Osteocyte (in vitro differentiated cells): ENCODE data around the gene ZBTB3. TPM values are rescaled to one million over a fixed set of nuclear protein-coding genes. Genes with fewer than 3 reads are reported as not detected.
A peak's percentile ranks its signal among the peaks of the same experiment; 100 is the strongest.

Experiments
- DNase-seq: peaks from one replicate; pipeline ENCODE4 v3.0.0; 2021; ENCODE audit warnings: mixed read lengths; ENCODE audit not compliant: unreplicated experiment; ENCODE audit errors: extremely low spot score
- H3K27ac Mint-ChIP-seq: one replicate; pipeline ENCODE4 v1.8.0; 2021; ENCODE audit warnings: mild to moderate bottlenecking, mixed read lengths; ENCODE audit not compliant: unreplicated experiment
- H3K27me3 Mint-ChIP-seq: one replicate; pipeline ENCODE4 v1.8.0; 2021; ENCODE audit warnings: mixed read lengths; ENCODE audit not compliant: unreplicated experiment
- H3K36me3 Mint-ChIP-seq: one replicate; pipeline ENCODE4 v1.8.0; 2021; ENCODE audit warnings: mixed read lengths; ENCODE audit not compliant: unreplicated experiment
- H3K4me1 Mint-ChIP-seq: one replicate; pipeline ENCODE4 v1.8.0; 2021; ENCODE audit warnings: mixed read lengths; ENCODE audit not compliant: unreplicated experiment
- H3K4me3 Mint-ChIP-seq: one replicate; pipeline ENCODE4 v1.8.0; 2021; ENCODE audit warnings: mild to moderate bottlenecking, moderate library complexity, mixed read lengths; ENCODE audit not compliant: unreplicated experiment
- H3K9me3 Mint-ChIP-seq: one replicate; pipeline ENCODE4 v1.8.0; 2021; ENCODE audit warnings: mixed read lengths; ENCODE audit not compliant: unreplicated experiment
- CTCF ChIP-seq: fragments of 200-600 bp; sonication (generic); IDR thresholded peaks from 2 replicates; pipeline ENCODE4 v1.5.0; 2021; ENCODE audit warnings: antibody characterized with exemption, mild to moderate bottlenecking, moderate library complexity
- total RNA-seq: library from RNA; stranded (reverse); gene quantifications from 2 replicates; pipeline ENCODE4 v1.2.1, GENCODE V29; 2021

ZBTB3 gene
- total RNA-seq, 1 donor from 2014 or later, result 11.2 TPM

- Mint-ChIP-seq H3K4me3 (peak overlapping the region; percentile 78), H3K27ac (peak overlapping the region; percentile 82), H3K9me3 (no peaks in the 10 kb centered on the region), H3K4me1 (peaks cover 42% of the 10 kb centered on the region), H3K36me3 (peaks cover 8% of the 10 kb centered on the region), H3K27me3 (no peaks in the 10 kb centered on the region)
- peak; percentile 95 for DNase-seq
- peak; percentile 92 for TF ChIP-seq CTCF
These were observed 32.5 kb upstream of the ZBTB3 start for GRCh38 chr11:62786318-62787004.

- no peak for DNase-seq
- peaks cover 19% of the 10 kb centered on the region for H3K36me3 Mint-ChIP-seq
- H3K27ac Mint-ChIP-seq, result no peak overlapping the region
- no peaks in the 10 kb centered on the region for H3K9me3 Mint-ChIP-seq
- no peak overlapping the region for H3K4me3 Mint-ChIP-seq
- TF ChIP-seq CTCF, result no peak
- H3K4me1 Mint-ChIP-seq, result peaks cover 11% of the 10 kb centered on the region
- no peaks in the 10 kb centered on the region for H3K27me3 Mint-ChIP-seq
These were observed 28.8 kb upstream of the ZBTB3 start for GRCh38 chr11:62782753-62783152.

GRCh38 chr11:62778441-62778840, 24.5 kb upstream of the ZBTB3 start:
- no peak overlapping the region for H3K27ac Mint-ChIP-seq
- no peaks in the 10 kb centered on the region for H3K4me1 Mint-ChIP-seq
- no peak overlapping the region for H3K4me3 Mint-ChIP-seq
- TF ChIP-seq CTCF, result no peak
- no peaks in the 10 kb centered on the region for H3K9me3 Mint-ChIP-seq
- H3K36me3 Mint-ChIP-seq, result peaks cover 23% of the 10 kb centered on the region
- H3K27me3 Mint-ChIP-seq, result no peaks in the 10 kb centered on the region
- no peak for DNase-seq

GRCh38 chr11:62777389-62777788, 23.4 kb upstream of the ZBTB3 start:
- no peak for TF ChIP-seq CTCF
- DNase-seq, result no peak
- Mint-ChIP-seq H3K36me3 (peaks cover 15% of the 10 kb centered on the region), H3K9me3 (no peaks in the 10 kb centered on the region), H3K4me1 (no peaks in the 10 kb centered on the region), H3K4me3 (no peak overlapping the region), H3K27me3 (no peaks in the 10 kb centered on the region), H3K27ac (no peak overlapping the region)

GRCh38 chr11:62775646-62776045, 21.7 kb upstream of the ZBTB3 start:
- Mint-ChIP-seq H3K27ac (no peak overlapping the region), H3K9me3 (no peaks in the 10 kb centered on the region), H3K4me1 (peaks cover 13% of the 10 kb centered on the region), H3K4me3 (no peak overlapping the region), H3K36me3 (peaks cover 14% of the 10 kb centered on the region), H3K27me3 (no peaks in the 10 kb centered on the region)
- no peak for DNase-seq
- no peak for TF ChIP-seq CTCF
